ENCODE measurements around the gene PRSS12. TPM values are rescaled to one million over a fixed set of nuclear protein-coding genes. Genes with fewer than 3 reads are reported as not detected.

Gene PRSS12
- total RNA-seq, 1 experiment from 2014 or later = 0.25 TPM

GRCh38 chr4:118327554-118328241 is 25.1 kb downstream of the PRSS12 start:
- BruUV-seq (replicated peaks) = no TSS peak
- Mint-ChIP-seq H3K9me3 (ENCODE audit: unreplicated experiment) (no peaks in the 10 kb centered on the region), H3K4me3 (ENCODE audit: unreplicated experiment) (no peak overlapping the region), H3K27ac (ENCODE audit: unreplicated experiment) (no peak overlapping the region), H3K36me3 (ENCODE audit: insufficient read depth, unreplicated experiment) (no peaks in the 10 kb centered on the region), H3K4me1 (ENCODE audit: low read depth, unreplicated experiment) (no peaks in the 10 kb centered on the region), H3K27me3 (ENCODE audit: insufficient read depth, unreplicated experiment) (peaks cover 8% of the 10 kb centered on the region)
- no peaks in the 10 kb centered on the region for H3K4me1 ChIP-seq
- no peaks in the 10 kb centered on the region for H3K36me3 ChIP-seq (ENCODE audit: control insufficient read depth, insufficient read depth, low read length)
- intact Hi-C loops (cut with micrococcal nuclease; ENCODE audit: unreplicated experiment) = no loop called here
- CTCF ChIA-PET = no interaction called here
- H3K27me3 ChIP-seq (replicated peaks; ENCODE audit: control insufficient read depth, insufficient read depth, low read length) = no peaks in the 10 kb centered on the region
- POLR2A ChIA-PET = no interaction called here
- H3K4me3 ChIP-seq (ENCODE audit: low read depth, low read length) = no peak overlapping the region
- DNase-seq = no peak
- no peak for TF ChIP-seq CTCF (IDR thresholded peaks at IDR 0.05; ENCODE audit: insufficient read depth in 1 of 2, low read depth in 1 of 2, low read length in 1 of 2, severe bottlenecking in 1 of 2, unreplicated experiment in 1 of 2)
- no peaks in the 10 kb centered on the region for H3K9me3 ChIP-seq

GRCh38 chr4:118326585-118326984 is 26.2 kb downstream of the PRSS12 start:
- Mint-ChIP-seq H3K4me3 (ENCODE audit: unreplicated experiment) (no peak overlapping the region), H3K9me3 (ENCODE audit: unreplicated experiment) (no peaks in the 10 kb centered on the region), H3K36me3 (ENCODE audit: insufficient read depth, unreplicated experiment) (no peaks in the 10 kb centered on the region), H3K27me3 (ENCODE audit: insufficient read depth, unreplicated experiment) (peaks cover 7% of the 10 kb centered on the region), H3K4me1 (ENCODE audit: low read depth, unreplicated experiment) (no peaks in the 10 kb centered on the region), H3K27ac (ENCODE audit: unreplicated experiment) (no peak overlapping the region)
- H3K4me1 ChIP-seq = no peaks in the 10 kb centered on the region
- no TSS peak for BruUV-seq (replicated peaks)
- no peaks in the 10 kb centered on the region for H3K36me3 ChIP-seq (ENCODE audit: control insufficient read depth, insufficient read depth, low read length)
- H3K27me3 ChIP-seq (replicated peaks; ENCODE audit: control insufficient read depth, insufficient read depth, low read length) = no peaks in the 10 kb centered on the region
- ChIA-PET CTCF (no interaction called here), POLR2A (no interaction called here)
- no peak for DNase-seq
- no peaks in the 10 kb centered on the region for H3K9me3 ChIP-seq
- intact Hi-C loops (cut with micrococcal nuclease; ENCODE audit: unreplicated experiment) = no loop called here
- TF ChIP-seq CTCF (IDR thresholded peaks at IDR 0.05; ENCODE audit: insufficient read depth in 1 of 2, low read depth in 1 of 2, low read length in 1 of 2, severe bottlenecking in 1 of 2, unreplicated experiment in 1 of 2) = no peak
- no peak overlapping the region for H3K4me3 ChIP-seq (ENCODE audit: low read depth, low read length)

GRCh38 chr4:118325431-118325830 is 27.4 kb downstream of the PRSS12 start:
- ChIA-PET CTCF (no interaction called here), POLR2A (no interaction called here)
- Histone ChIP-seq H3K36me3 (ENCODE audit: control insufficient read depth, insufficient read depth, low read length) (no peaks in the 10 kb centered on the region), H3K4me3 (ENCODE audit: low read depth, low read length) (no peak overlapping the region), H3K4me1 (no peaks in the 10 kb centered on the region), H3K9me3 (no peaks in the 10 kb centered on the region), H3K27me3 (replicated peaks; ENCODE audit: control insufficient read depth, insufficient read depth, low read length) (no peaks in the 10 kb centered on the region)
- BruUV-seq (replicated peaks) = no TSS peak
- H3K27ac Mint-ChIP-seq (ENCODE audit: unreplicated experiment) = no peak overlapping the region
- no peak for TF ChIP-seq CTCF (IDR thresholded peaks at IDR 0.05; ENCODE audit: insufficient read depth in 1 of 2, low read depth in 1 of 2, low read length in 1 of 2, severe bottlenecking in 1 of 2, unreplicated experiment in 1 of 2)
- no peaks in the 10 kb centered on the region for H3K9me3 Mint-ChIP-seq (ENCODE audit: unreplicated experiment)
- no peak overlapping the region for H3K4me3 Mint-ChIP-seq (ENCODE audit: unreplicated experiment)
- intact Hi-C loops (cut with micrococcal nuclease; ENCODE audit: unreplicated experiment) = no loop called here
- no peaks in the 10 kb centered on the region for H3K4me1 Mint-ChIP-seq (ENCODE audit: low read depth, unreplicated experiment)
- peaks cover 7% of the 10 kb centered on the region for H3K27me3 Mint-ChIP-seq (ENCODE audit: insufficient read depth, unreplicated experiment)
- no peak for DNase-seq
- no peaks in the 10 kb centered on the region for H3K36me3 Mint-ChIP-seq (ENCODE audit: insufficient read depth, unreplicated experiment)
